CD4-positive, alpha-beta T cell treated with Interleukin-15 for 1 hour (primary cell): Measurements from ENCODE around the gene CDC7.

Source experiments
- DNase-seq: peaks from one replicate; pipeline ENCODE4 v3.0.0-alpha.2; 2020

CDC7 gene

DNA sequence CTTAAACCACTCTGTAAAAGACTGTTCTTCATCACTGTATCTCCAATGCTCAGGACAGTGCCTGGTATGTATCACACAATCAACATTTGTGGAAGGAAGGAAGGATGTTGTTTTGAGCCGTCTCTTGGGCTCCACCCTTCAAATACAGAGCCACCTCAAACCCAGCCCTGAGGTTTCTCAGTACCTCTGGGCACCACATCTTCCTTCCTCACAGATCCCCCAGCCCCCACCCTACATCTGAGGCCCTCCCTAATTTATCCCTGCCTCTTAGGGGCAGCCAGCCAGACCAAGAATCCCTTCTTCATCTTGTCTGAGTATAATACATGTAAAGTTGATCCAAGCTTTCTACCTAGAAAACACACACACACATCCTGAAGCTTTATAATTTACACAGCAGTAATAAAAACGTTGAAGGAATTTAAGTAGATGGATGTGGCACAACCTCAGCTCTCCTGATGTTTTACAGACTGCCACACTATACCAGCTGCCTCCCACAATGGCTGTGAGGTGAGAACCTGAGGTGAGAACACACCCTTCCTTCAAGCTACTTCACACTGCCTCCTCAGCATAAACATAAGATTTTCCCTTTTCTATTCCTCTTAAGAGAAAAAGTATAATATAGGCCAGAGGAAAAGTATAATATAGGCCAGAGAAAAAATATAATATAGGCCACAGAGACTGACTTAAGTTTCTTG is 48.5 kb downstream of the CDC7 start:
- DNase-seq: peak; percentile 26

GRCh38 chr1:91550961-91551360 is 50.3 kb downstream of the CDC7 start:
- DNase-seq: no peak

DNA sequence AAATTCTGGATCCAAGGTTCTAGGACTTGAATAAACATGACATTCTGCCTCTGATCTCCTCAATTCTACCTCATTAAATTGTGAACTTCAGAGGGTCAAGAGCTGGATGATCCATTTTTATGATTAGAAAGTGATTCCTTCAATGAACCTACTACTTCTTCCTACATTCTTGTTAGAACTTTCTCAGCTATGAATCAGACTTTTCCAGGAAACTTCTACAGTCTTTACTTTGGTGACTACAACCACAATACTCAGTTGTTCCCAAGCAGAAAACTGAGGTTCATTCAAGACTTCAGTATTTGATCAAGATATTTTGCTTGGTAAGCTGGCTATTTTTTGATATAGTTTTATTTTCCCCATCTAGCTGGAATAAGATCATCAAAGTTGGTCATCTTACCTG is 51.4 kb downstream of the CDC7 start:
- no peak for DNase-seq

DNA sequence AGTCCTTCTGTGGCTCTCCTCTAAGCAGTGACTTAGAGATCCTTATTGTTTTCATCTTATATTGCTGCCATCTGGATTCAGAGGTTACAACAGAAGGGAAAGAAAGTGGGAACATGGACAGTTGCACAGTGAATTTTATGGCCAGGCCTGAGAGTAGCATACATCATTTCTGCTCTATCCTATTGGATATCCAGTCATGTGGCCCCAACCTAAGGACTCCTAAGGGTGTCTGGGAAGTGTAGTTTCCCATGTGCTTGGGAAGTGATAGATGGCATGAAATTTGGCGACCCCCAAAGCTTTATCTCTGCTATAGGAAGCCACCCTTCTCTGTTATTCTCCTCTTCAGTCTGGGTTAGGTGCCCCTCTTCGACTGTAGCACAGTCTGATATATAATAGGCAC is 51.9 kb downstream of the CDC7 start:
- no peak for DNase-seq

DNA sequence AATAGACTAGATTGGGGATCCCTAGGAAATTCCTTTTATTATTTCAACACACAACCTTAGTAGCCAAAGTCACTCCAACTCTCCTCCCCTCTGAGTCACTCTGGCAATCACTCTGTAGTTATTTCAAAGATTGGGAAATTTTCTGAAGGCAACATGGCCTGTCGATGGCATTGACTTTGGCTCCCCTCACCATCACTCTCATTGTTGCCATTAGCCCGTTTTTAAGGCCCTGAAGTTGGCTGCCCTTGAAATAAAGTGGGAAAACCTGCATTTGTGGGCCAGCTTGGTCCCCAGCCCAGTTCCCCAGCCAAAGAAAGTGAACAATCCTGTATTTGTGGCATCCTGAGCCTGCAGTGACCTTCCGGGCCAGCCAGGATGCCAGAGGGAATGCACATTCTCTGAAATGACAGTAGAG is 52.5 kb downstream of the CDC7 start:
- no peak for DNase-seq

DNA sequence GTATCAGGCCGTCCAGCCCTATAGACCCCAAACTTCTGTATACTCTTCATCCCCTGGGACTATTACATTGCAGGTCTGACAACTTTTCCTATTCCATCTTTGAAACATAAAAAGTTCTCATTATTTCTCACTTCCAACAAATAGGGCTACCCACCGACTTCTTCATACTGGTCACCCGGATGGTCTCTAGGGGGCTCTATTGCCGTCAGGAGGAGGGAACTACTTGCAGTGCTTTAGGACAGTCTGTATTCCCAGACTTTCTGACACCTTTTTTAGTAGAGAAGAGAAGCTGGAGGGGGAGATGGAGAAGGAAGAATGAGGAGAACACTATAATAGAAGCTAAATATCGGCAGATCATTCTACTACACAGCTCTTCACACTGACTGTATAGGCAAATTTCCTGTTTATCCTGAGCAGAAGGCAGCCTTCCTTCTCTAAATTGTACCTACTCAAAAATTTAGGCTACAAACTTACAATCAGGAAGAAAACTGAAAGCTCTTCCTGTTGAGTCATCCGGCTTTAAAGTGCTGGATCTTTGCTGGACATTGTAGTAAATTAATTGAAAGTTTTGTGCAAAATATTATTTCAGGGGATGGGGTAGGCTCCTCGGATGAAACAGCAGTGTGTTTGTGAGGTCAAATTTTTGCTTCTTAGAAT is 54.6 kb downstream of the CDC7 start:
- no peak for DNase-seq

DNA sequence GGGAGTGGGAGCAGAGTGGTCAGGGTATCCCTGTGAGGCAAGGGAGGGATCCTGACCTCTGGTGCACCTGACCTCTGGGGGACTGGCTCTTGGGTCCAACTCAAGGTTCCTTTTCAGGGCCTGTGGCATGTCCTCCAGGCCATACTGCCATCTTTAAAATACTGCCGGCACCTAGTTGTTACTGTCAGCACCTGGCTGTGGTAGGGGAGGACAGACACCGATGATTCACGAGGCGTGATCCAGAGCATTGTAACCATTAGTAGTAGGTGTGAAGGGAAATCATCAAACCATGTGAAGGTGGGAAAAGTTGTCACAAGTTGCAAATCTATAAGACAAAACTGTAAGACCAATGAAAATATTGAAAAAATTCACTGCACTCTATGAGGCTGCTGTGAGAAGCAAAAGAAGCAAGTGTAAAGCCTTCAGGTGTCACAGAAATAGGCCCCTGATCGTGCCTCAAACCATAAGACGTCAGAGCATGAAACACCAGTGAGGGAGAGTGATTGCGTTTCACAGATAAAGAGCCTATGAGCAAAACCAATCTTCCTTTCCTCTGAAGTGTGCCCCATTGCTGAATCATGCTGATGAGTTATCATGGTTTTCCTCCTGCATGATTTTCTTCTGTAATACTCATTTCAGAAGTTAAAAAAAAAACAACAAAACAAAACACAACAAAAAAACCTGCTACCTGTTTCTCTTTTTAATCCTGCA is 55.3 kb downstream of the CDC7 start:
- peak; percentile 70 for DNase-seq

- DNase-seq: no peak
Measured at GRCh38 chr1:91556556-91556955, 55.9 kb downstream of the CDC7 start.

GRCh38 chr1:91557039-91557690 is 56.5 kb downstream of the CDC7 start:
- DNase-seq: no peak

GRCh38 chr1:91557826-91558225 is 57.2 kb downstream of the CDC7 start:
- DNase-seq: no peak

- DNase-seq: no peak
Measured at GRCh38 chr1:91559046-91559750, 58.5 kb downstream of the CDC7 start.

GRCh38 chr1:91559838-91560565 is 59.4 kb downstream of the CDC7 start:
- no peak for DNase-seq

DNA sequence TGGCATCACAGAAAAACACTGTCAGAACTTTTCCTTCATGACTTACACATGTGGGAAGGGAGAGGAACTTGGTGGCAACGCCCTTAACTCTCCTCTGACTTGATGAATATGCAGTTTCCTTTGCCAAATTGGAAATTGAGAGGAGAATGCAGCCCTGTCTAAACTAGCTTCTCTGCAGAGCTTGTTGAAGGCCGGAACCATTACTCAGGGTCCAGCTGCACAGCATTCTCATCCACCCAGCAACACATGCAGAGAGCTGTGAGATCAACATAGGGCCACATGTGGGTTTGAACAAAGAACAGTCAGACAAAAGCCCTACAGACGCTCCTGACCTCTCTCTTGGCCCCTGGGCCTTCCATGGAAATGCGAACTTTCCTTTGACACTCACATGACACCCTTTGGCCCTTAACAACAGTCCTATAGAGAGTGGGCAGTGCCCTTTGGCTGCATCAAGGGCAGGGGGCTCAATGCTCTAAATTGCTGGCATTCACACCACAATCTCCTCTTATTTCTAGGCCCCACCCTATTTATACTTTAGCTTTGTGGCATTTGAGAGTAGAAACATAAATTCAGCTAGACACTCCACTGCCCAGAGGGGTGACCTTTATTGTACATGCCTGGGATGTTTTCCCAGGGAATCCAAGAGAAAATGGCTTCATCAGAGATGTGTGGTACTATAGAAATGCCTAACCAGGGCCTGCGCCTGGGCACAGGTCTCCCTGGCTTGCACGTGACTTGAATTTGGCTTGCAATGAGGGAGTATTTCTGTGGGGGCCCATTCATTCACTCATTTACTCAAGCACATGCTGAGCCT is 64.4 kb downstream of the CDC7 start:
- no peak for DNase-seq

DNA sequence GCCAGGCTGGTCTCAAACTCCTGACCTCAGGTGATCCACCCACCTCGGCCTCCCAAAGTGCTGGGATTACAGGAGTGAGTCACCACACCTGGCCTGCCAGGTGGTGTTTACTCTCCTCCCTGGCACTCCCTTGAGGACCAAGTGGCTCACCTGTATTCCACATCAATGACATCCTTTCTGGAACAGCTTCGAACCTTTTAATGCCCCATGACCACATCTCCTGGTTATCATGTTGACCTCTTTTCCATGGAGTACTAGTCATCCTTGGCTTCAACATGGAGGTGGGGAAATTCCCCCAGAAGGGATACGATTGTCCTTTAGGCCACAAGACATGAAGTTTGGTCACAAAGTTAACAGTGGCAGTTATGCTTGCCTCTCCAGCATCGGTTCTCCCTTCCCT is 66.9 kb downstream of the CDC7 start:
- no peak for DNase-seq

- no peak for DNase-seq
Measured at GRCh38 chr1:91568261-91568660, 67.6 kb downstream of the CDC7 start.

DNA sequence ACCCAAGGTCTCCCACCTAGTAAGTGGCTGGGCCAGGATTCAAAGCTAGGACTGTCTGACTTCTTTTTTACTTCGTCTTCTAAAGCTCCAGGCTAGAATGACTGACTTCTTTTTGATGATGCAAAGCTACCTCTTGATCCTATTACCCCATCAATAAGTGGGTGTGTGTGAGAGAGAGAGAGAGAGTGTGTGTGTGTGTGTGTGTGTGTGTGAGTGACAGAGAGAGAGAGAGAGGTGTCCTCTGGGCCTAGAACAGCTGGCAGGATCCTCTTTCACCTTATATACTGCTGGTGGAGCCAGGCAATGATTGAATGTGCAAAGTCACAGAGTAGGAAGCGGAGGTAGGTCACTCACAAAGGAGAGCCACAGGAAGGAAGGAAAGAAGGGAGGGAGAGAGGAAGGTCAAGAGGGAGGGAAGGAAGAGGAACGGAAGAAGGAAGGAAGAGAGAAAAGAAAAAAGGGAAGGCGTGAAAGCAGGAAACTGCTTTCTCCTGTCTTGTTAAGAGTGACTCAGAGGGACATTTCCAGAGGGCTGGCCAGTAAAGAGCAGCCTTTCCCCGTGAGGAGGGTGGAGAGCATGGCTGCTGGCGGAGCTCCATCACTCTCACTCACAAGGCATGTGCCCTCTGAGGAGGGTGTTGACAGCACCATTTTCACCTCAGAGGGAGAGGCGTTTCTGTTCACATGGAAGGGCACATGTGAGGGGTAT is 68.9 kb downstream of the CDC7 start:
- DNase-seq: peak; percentile 43

GRCh38 chr1:91570120-91570448 is 69.4 kb downstream of the CDC7 start:
- DNase-seq: no peak

- DNase-seq: peak; percentile 67
Measured at GRCh38 chr1:91572044-91572443, 71.4 kb downstream of the CDC7 start.
